SK-N-MC (cell line): Measurements from ENCODE around the gene KRT73.

Experiments
- EZH2 ChIP-seq: fragments of 200-600 bp; sonication (generic); IDR thresholded peaks from one replicate; pipeline ENCODE4 v1.6.1; 2017; ENCODE audit warnings: antibody characterized with exemption
- POLR2AphosphoS5 ChIP-seq: IDR thresholded peaks from 2 replicates; pipeline ENCODE4 v1.6.1; 2012; ENCODE audit warnings: mild to moderate bottlenecking, low read depth, low read length, borderline replicate concordance

- TF ChIP-seq POLR2AphosphoS5 (no peak), EZH2 (no peak)
These were observed 15.8 kb downstream of the KRT73 start for GRCh38 chr12:52602552-52602951.
